Keratinocyte (primary cell): ENCODE measurements around the gene OR52E8.

Experiments used
- EZH2 ChIP-seq: IDR thresholded peaks from one replicate; pipeline ENCODE4 v1.6.1; 2012; ENCODE audit warnings: inconsistent platforms, mild to moderate bottlenecking, low read length, moderate library complexity
- TF ChIP-seq, protein P1 (sequence below), 3 experiments: IDR thresholded peaks in 1 of 3; conservative IDR thresholded peaks in 1 of 3; optimal IDR thresholded peaks in 1 of 3; 2 replicates in 2 of 3; 3 replicates in 1 of 3; pipeline versions ENCODE3 to v1.5.1; 2011; ENCODE audit warnings: low read length in 3 of 3, mild to moderate bottlenecking in 3 of 3, moderate library complexity in 2 of 3, control low read depth in 1 of 3, inconsistent platforms in 1 of 3; ENCODE audit not compliant: insufficient read depth in 2 of 3; ENCODE audit errors: extremely low read depth in 1 of 3

DNA sequence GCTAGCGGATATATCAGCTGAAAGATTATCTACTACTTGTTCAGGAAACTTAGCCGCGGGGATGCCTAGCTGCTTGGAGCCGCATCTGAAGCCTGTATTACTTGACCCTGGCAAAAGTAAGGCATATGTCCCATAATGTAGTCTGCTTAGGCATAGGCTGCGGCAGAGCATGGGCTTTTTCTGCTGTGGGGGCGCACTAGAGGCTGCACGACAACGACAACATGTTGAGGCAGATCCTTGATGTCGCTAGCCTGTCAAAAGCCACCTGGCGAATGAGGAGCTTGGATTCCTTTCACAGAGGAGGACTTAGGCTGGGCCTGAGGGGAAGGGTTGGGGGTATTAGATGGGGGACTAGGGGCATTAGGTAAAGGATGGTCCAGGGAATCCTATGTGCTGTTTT, 49.9 kb downstream of the OR52E8 start:
- TF ChIP-seq, protein P1, sequence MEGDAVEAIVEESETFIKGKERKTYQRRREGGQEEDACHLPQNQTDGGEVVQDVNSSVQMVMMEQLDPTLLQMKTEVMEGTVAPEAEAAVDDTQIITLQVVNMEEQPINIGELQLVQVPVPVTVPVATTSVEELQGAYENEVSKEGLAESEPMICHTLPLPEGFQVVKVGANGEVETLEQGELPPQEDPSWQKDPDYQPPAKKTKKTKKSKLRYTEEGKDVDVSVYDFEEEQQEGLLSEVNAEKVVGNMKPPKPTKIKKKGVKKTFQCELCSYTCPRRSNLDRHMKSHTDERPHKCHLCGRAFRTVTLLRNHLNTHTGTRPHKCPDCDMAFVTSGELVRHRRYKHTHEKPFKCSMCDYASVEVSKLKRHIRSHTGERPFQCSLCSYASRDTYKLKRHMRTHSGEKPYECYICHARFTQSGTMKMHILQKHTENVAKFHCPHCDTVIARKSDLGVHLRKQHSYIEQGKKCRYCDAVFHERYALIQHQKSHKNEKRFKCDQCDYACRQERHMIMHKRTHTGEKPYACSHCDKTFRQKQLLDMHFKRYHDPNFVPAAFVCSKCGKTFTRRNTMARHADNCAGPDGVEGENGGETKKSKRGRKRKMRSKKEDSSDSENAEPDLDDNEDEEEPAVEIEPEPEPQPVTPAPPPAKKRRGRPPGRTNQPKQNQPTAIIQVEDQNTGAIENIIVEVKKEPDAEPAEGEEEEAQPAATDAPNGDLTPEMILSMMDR (optimal IDR thresholded peaks at IDR 0.05 in 1 of 3, IDR thresholded peaks at IDR 0.05 in 1 of 3, conservative IDR thresholded peaks at IDR 0.05 in 1 of 3; ENCODE audit: extremely low read depth in 1 of 3, insufficient read depth in 2 of 3, low read length in 3 of 3) = peak in 1 of 3 experiments; percentile 20
- no peak for TF ChIP-seq EZH2
